K562 (cell line): ENCODE results near the gene TGDS. TPM values are rescaled to one million over a fixed set of nuclear protein-coding genes. Genes with fewer than 3 reads are reported as not detected.
A peak's percentile ranks its signal among the peaks of the same experiment; 100 is the strongest.

Source experiments
- BCL6 ChIP-seq: fragments of 250-450 bp; sonication (Bioruptor Pico); IDR thresholded peaks from 2 replicates; pipeline ENCODE4 v1.4.0; 2020
- CREB1 ChIP-seq, 2 experiments: sonication (generic) in 1 of 2; formaldehyde crosslinking in 1 of 2; IDR thresholded peaks; 2 replicates each; pipeline versions ENCODE4 v1.6.1 to v1.8.0; 2012 to 2022; ENCODE audit warnings: inconsistent platforms in 1 of 2, mild to moderate bottlenecking in 1 of 2, missing genetic modification reagents in 1 of 2, moderate library complexity in 1 of 2
- CTBP1 ChIP-seq: fragments of 450-650 bp; IDR thresholded peaks from 2 replicates; pipeline ENCODE4 v1.6.1; 2016; ENCODE audit warnings: borderline replicate concordance
- FIP1L1 ChIP-seq: fragments of 200-400 bp; formaldehyde crosslinking; IDR thresholded peaks from 2 replicates; pipeline ENCODE4 v1.6.1; 2018; ENCODE audit warnings: mild to moderate bottlenecking, low read depth, low read length; ENCODE audit not compliant: poor library complexity, severe bottlenecking
- FOXA1 ChIP-seq: fragments of 450-650 bp; IDR thresholded peaks from 2 replicates; pipeline ENCODE4 v1.6.1; 2016; ENCODE audit warnings: mild to moderate bottlenecking, borderline replicate concordance
- HDAC8 ChIP-seq: fragments of 450-650 bp; IDR thresholded peaks from 2 replicates; pipeline ENCODE4 v1.6.1; 2016; ENCODE audit warnings: mild to moderate bottlenecking, missing genetic modification characterization, moderate library complexity, missing compliant biosample characterization
- HES1 ChIP-seq: fragments of 450-650 bp; IDR thresholded peaks from 2 replicates; pipeline ENCODE4 v1.6.1; 2016; ENCODE audit warnings: low read depth, mild to moderate bottlenecking, moderate library complexity
- HEY1 ChIP-seq: fragments of 250-450 bp; sonication (Bioruptor Pico); IDR thresholded peaks from 2 replicates; pipeline ENCODE4 v1.5.0; 2020; ENCODE audit warnings: mild to moderate bottlenecking, moderate library complexity, borderline replicate concordance
- IFI16 ChIP-seq: fragments of 250-450 bp; sonication (Bioruptor Pico); IDR thresholded peaks from 2 replicates; pipeline ENCODE4 v2.1.2; 2022; ENCODE audit warnings: mild to moderate bottlenecking, inconsistent platforms
- MYBL2 ChIP-seq, 2 experiments: fragments of 450-650 bp in 1 of 2; sonication (generic) in 1 of 2; formaldehyde crosslinking in 1 of 2; IDR thresholded peaks; 2 replicates each; pipeline versions ENCODE4 v1.6.1 to v1.8.1; 2017 to 2022; ENCODE audit warnings: borderline replicate concordance in 1 of 2, inconsistent platforms in 1 of 2, low read depth in 1 of 2, mild to moderate bottlenecking in 1 of 2, missing genetic modification reagents in 1 of 2, moderate library complexity in 1 of 2
- MYNN ChIP-seq, 2 experiments: sonication (generic); formaldehyde crosslinking in 1 of 2; IDR thresholded peaks; 2 replicates each; pipeline versions ENCODE4 v1.5.0 to v1.6.1; 2016 to 2020; ENCODE audit warnings: antibody characterized with exemption in 1 of 2, missing genetic modification reagents in 1 of 2
- NR3C1 ChIP-seq: sonication (generic); formaldehyde crosslinking; IDR thresholded peaks from 2 replicates; pipeline ENCODE4 v1.8.1; 2022; ENCODE audit warnings: missing genetic modification reagents
- TFE3 ChIP-seq: fragments of 450-650 bp; formaldehyde crosslinking; IDR thresholded peaks from 2 replicates; pipeline ENCODE4 v1.4.0; 2020; ENCODE audit warnings: mild to moderate bottlenecking, mixed read lengths
- ZBED1 ChIP-seq: IDR thresholded peaks from 2 replicates; pipeline ENCODE4 v1.6.1; 2014
- ZNF140 ChIP-seq: fragments of 250-450 bp; sonication (Bioruptor Pico); IDR thresholded peaks from 2 replicates; pipeline ENCODE4 v1.8.0; 2021; ENCODE audit warnings: moderate library complexity, mild to moderate bottlenecking, inconsistent platforms
- ZNF165 ChIP-seq: fragments of 250-450 bp; sonication (Bioruptor Pico); IDR thresholded peaks from 2 replicates; pipeline ENCODE4 v1.4.0; 2020; ENCODE audit warnings: borderline replicate concordance
- ZNF3 ChIP-seq: fragments of 250-450 bp; sonication (Bioruptor Pico); IDR thresholded peaks from 2 replicates; pipeline ENCODE4 v1.5.0; 2021; ENCODE audit warnings: mild to moderate bottlenecking, moderate library complexity
- ZNF395 ChIP-seq: fragments of 200-800 bp; sonication (Bioruptor generic); IDR thresholded peaks from 2 replicates; pipeline ENCODE4 v1.6.1; 2017; ENCODE audit warnings: missing genetic modification characterization, missing compliant biosample characterization
- ZNF41 ChIP-seq: fragments of 250-450 bp; sonication (Bioruptor Pico); conservative IDR thresholded peaks from 2 replicates; pipeline ENCODE4 v1.4.0; 2020; ENCODE audit warnings: mild to moderate bottlenecking
- ZNF586 ChIP-seq: fragments of 450-650 bp; formaldehyde crosslinking; conservative IDR thresholded peaks from 2 replicates; pipeline ENCODE4 v1.4.0; 2020; ENCODE audit warnings: mild to moderate bottlenecking, moderate library complexity
- ZNF699 ChIP-seq: fragments of 250-450 bp; sonication (Bioruptor Pico); IDR thresholded peaks from 2 replicates; pipeline ENCODE4 v1.8.0; 2021; ENCODE audit warnings: mild to moderate bottlenecking, moderate library complexity; ENCODE audit not compliant: insufficient replicate concordance
- polyA plus RNA-seq, 8 experiments: library from polyadenylated mRNA; depleted of rRNA in 4 of 8; stranded (reverse) in 5 of 8; unstranded in 3 of 8; fragments of >200 nt; fragmentation: Nextera tagmentation in 2 of 8; fragmentation: Illumina TruSeq in 1 of 8; extraction: Ambion mirVana in 2 of 8; extraction: Trizol in 1 of 8; gene quantifications; 2 replicates each; pipeline versions ENCODE4 v1.2.1 to v1.2.3, GENCODE V29; 2011 to 2014; ENCODE audit warnings: inconsistent platforms in 1 of 8, missing spikeins in 1 of 8
- total RNA-seq, 7 experiments: library from RNA; depleted of rRNA in 6 of 7; stranded (reverse); fragments of >200 nt in 6 of 7; fragmentation: Illumina TruSeq in 2 of 7; extraction: Trizol in 2 of 7; gene quantifications; 2 replicates each; pipeline versions ENCODE4 v1.2.1 to v1.2.3, GENCODE V29; 2011 to 2021; ENCODE audit warnings: low replicate concordance in 1 of 7
- TF ChIP-seq, protein P1 (sequence below): fragments of 450-650 bp; IDR thresholded peaks from 2 replicates; pipeline ENCODE4 v1.6.1; 2018; ENCODE audit warnings: mild to moderate bottlenecking, low read depth; ENCODE audit not compliant: partially characterized antibody

Gene TGDS
- total and polyA plus RNA-seq, 9 of the 15 experiments (the other 6 are each of a cell fraction or from before 2014, with no cell fraction given): 9.9 to 43.7 (median 21.4) TPM

- no peak for TF ChIP-seq CREB1 (IDR thresholded peaks at IDR 0.05)
- TF ChIP-seq CREB1 (CRISPR knock-in tag; IDR thresholded peaks at IDR 0.05): peak; percentile 62
- TF ChIP-seq IFI16 (CRISPR knock-in tag): no peak
- TF ChIP-seq MYNN (IDR thresholded peaks at IDR 0.05): no peak
- TF ChIP-seq MYNN (CRISPR knock-in tag; IDR thresholded peaks at IDR 0.05): no peak
- no peak for TF ChIP-seq ZNF165 (CRISPR knock-in tag)
- TF ChIP-seq MYBL2 (IDR thresholded peaks at IDR 0.05; ENCODE audit: low read depth): no peak
- TF ChIP-seq MYBL2 (CRISPR knock-in tag; IDR thresholded peaks at IDR 0.05; ENCODE audit: borderline replicate concordance): no peak
- TF ChIP-seq HES1: no peak
- no peak for TF ChIP-seq ZNF699 (CRISPR knock-in tag)
- no peak for TF ChIP-seq HDAC8 (tag)
- no peak for TF ChIP-seq BCL6 (CRISPR knock-in tag)
- no peak for TF ChIP-seq HEY1 (CRISPR knock-in tag)
- TF ChIP-seq ZNF41: no peak
- TF ChIP-seq FIP1L1: no peak
- no peak for TF ChIP-seq ZNF395 (CRISPR knock-in tag)
- no peak for TF ChIP-seq ZNF586
- TF ChIP-seq ZNF3: no peak
- no peak for TF ChIP-seq TFE3 (CRISPR knock-in tag)
- TF ChIP-seq, protein P1, sequence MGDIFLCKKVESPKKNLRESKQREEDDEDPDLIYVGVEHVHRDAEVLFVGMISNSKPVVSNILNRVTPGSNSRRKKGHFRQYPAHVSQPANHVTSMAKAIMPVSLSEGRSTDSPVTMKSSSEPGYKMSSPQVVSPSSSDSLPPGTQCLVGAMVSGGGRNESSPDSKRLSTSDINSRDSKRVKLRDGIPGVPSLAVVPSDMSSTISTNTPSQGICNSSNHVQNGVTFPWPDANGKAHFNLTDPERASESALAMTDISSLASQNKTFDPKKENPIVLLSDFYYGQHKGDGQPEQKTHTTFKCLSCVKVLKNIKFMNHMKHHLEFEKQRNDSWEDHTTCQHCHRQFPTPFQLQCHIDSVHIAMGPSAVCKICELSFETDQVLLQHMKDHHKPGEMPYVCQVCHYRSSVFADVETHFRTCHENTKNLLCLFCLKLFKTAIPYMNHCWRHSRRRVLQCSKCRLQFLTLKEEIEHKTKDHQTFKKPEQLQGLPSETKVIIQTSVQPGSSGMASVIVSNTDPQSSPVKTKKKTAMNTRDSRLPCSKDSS: no peak
- no peak for TF ChIP-seq ZNF140 (CRISPR knock-in tag)
- TF ChIP-seq NR3C1 (CRISPR knock-in tag): no peak
- TF ChIP-seq FOXA1: no peak
- no peak for TF ChIP-seq ZBED1
- TF ChIP-seq CTBP1: peak; percentile 93
Observed at GRCh38 chr13:94601446-94602431, 5.8 kb upstream of the TGDS start, which contains the start of gene GPR180 (continued).
